NCI-H446 treated with DMSO at 0.1 percent for 48 hours (cell line): ENCODE data around the gene SLC39A3.
"Not testable (repeated sequence)": the region's sequence is repeated elsewhere in the genome, so short reads cannot be mapped to it uniquely, and the experiment has no call there.

ENCODE experiments used
- DNase-seq: peaks from one replicate; lab custom pipeline; 2025; lab: John Stamatoyannopoulos, UW

Gene SLC39A3

GRCh38 chr19:2722541-2723344 lies 17.1 kb downstream of the SLC39A3 start:
- no peak for DNase-seq

- DNase-seq, result no peak
Measured at GRCh38 chr19:2721570-2722540, 18.0 kb downstream of the SLC39A3 start.

DNA sequence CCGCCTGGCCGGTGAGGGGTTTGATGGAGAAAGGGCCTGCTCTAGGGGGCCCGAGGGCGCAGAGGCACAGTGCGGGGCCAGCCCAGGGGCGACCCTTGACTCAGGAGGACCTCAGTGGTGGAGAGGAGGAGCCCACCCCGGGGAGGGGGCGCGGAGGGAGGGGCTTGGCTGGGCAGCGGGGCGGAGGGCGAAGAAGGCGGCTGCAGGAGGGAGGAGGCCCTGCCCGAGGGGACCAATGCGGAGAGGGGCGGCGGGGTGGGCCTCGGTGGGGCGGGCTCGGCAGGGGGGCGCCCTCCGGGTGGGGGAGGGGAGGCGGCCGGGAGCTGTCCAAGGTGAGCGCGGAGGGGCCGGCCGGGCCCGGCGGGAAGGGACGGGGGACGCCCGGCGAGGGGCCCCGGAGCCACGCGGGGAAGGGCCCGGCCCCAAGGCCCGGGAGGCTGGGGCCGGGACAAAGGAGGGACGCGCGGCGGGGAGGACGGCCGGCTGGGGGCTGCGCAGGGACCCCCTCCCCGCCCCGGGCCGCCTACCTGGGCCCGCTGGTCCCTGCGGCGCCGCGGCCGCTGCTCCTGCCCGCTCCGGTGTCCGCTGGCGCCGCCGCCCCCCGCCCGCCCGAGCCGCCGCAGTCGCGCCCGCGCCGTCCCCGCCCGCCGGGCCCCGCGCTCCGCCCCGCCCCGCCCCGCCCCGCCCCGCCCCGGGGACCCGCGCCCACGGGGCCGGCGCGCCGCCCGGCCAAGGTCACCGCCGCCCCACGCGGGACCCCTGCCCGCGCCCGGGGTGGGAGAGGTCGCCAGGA lies 18.8 kb downstream of the SLC39A3 start, which contains the start of gene DIRAS1:
Gene DIRAS1, minus strand, starts transcription at position 596 of the 793 bp plus-strand sequence. CDS start 3,566 bp downstream, outside the sequence.
- no peak for DNase-seq

- DNase-seq, result peak; percentile 10
Measured at GRCh38 chr19:2719920-2720776, 19.7 kb downstream of the SLC39A3 start.

DNA sequence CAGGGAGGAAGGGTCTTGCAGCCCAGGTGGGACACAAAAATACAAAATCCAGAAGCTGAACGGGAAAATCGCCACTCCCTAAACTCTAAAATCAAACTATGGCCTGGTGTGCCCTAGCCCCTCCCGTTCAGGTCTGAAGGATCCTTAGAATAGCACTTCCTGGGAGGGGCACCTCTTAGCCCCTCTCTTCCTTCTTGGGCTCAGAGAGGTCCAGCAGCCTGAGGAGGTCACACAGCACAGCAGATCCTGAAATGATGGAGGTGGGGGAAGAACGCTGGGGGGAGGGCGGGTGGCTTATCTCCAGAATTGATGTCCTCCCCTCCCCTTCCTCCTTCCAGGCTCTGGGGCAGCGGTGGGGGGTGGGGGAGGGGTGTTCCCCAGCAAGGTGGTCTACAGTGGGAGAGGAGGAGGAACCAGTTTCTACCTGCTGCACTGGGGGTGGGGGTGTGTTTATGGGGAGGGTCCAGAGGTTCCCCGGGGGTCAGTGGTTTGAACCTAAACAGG lies 20.5 kb downstream of the SLC39A3 start:
- no peak for DNase-seq

GRCh38 chr19:2717638-2718541 lies 21.9 kb downstream of the SLC39A3 start:
- DNase-seq, result no peak

DNA sequence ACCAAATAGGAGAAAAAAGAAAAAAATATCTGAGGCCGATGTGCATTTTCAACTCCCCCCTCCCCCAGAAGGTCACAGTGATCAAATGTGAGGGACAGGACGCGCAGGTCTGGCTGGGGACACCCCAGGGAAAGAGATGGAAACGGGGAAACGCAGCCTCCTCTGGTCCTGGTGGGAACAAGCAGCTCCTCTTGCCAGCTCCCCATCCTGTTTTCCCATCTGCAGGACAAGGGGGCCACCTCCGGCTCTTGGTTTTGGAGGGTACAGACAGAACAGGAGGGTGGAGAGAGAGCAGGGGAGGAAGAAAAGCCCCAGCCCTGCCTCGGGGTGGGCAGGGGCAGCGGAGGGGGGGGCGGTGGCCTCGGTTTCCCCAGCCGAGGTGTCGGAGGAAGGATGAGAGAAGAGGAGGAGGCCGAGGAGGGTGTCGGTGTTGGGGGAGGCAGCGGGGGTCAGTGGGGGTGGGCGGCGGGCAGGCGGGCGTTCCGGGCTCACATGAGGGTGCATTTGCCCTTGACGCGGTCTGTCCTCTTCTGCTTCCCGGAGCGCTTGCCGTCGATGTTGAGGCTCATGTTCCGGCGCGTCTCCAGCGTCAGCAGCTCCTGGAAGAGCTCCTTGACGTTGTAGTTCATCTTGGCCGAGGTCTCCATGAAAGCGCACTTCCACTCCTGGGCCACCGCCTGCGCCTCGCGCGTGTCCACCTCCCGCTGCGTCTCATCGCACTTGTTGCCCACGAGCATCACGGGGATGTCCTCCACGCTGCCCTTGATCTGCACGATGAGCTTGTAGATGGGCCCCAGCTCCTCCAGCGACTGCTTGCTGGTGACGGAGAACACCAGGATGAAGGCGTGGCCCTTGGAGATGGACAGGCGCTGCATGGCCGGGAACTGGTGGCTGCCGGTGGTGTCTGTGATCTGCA lies 22.8 kb downstream of the SLC39A3 start:
- DNase-seq, result no peak

DNA sequence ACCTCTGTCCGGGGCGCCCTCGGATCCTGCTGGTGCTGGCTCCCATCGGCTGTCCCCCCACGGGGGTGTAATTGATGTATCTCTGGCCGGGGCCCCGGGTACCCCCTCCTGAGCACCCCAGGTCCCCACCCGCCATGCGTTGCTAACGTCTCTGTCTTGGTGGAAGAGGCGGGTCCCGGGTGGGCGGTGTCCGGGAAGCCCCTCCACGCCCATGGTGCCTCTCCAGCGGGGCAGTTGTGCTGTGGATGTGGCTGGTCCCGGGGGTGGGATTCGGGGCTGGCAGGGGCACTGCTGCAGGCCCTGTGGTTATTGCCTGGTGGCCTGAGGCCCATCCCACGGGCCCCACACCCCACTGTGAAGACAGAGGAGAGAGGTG lies 23.6 kb downstream of the SLC39A3 start:
- no peak for DNase-seq

- no peak for DNase-seq
Measured at GRCh38 chr19:2715470-2716274, 24.1 kb downstream of the SLC39A3 start.

DNA sequence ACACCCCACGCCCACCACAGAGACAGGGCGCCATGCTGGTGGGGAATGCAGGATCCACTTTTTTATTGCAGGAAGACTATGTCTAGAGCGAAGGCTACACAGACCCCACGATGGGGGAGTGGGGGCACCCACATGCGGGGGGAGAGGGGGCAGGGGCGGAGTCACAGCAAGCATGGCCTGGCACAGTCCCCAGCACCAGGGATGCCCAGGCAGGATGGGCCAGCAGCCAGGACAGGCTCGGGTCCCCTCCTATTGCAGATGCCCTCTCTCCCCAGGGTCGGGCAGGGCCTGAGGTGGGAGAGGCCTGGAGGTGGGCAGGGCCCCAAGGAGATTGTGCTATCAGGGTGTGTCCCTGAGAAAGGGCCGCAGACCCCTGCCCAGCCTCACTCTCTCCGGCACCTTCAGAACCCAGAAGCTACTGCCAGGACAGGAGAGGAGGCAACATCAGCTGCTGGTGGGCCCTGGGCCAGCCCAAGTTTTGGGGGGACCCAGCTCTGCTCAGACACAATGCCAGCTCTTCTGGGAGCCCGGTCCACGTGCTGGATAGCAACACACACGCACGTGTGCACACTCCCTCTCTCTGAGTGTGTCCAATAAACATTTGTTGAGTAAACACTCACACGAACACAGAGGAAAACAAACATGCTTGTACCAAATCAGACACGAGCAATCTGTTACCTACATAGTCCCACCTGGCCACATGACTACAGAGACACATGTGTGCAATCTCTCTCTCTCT lies 25.1 kb downstream of the SLC39A3 start:
- no peak for DNase-seq

DNA sequence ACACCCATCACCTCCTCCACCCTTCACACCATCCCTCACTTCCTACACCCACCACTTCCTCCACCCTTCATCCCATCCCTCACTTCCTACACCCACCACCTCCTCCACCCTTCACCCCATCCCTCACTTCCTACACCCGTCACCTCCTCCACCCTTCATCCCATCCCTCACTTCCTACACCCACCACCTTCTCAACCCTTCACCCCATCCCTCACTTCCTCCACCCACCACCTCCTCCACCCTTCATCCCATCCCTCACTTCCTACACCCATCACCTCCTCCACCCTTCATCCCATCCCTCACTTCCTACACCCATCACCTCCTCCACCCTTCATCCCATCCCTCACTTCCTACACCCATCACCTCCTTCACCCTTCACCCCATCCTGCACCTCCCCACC lies 25.7 kb downstream of the SLC39A3 start:
- not testable (repeated sequence) for DNase-seq

- not testable (repeated sequence) for DNase-seq
Measured at GRCh38 chr19:2713170-2713569, 26.6 kb downstream of the SLC39A3 start.

DNA sequence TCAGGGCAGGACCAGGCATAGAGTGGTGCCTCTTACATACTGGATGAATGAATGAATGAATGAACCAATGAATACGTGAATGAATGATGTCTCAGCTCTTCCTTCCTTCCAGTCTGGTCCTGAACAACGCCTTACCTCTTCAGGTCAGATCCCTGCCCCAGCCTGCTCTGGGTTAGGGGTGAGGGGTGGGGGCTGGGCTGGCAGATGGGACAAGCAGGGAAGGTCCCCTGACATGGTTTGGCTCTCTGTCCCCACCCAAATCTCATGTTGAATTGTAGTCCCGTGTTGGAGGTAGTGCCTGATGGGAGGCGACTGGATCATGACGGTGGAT lies 28.0 kb downstream of the SLC39A3 start:
- DNase-seq, result no peak

DNA sequence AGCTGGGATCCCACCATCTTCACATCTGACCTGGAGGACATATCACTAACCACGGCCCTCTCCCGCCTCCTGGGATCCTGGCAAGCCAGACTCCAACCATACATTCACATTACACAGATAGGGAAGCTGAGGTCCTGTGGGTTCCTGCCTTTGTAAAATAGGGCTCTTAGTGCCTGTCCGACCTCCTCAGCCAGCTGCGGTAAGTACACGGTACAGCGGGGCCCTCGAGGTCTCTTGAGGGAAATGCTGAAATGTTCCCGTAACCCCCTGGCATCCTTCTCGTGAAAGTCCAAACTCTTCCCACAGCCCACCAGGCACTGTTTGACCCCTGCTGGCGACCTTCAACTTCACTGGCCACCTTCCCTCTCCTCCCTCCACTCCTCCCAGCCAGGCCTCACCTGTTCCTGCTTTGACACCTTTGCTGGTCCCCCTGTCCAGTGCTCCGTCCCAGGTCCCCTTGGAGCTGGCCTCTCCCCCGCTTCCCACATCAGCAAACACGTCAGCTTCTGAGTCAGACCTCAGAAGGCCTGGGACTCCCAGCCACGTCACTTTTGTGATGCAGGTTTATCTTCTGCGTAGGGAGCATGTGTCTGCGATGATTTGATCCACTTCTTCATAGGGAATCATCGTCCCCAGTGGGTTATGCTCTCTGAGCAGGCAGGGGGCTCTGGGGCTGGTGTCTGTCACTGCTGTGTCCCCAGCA lies 28.5 kb downstream of the SLC39A3 start:
- DNase-seq, result no peak

- no peak for DNase-seq
Measured at GRCh38 chr19:2706251-2706650, 33.6 kb downstream of the SLC39A3 start.

- no peak for DNase-seq
Measured at GRCh38 chr19:2703691-2704216, 36.1 kb downstream of the SLC39A3 start.
